ENCODE results near the gene ZNF571. TPM values are rescaled to one million over a fixed set of nuclear protein-coding genes. Genes with fewer than 3 reads are reported as not detected.

Gene ZNF571
- polyA plus RNA-seq, 1 of the 3 experiments (the other 2 are of a cell fraction) = 1.1 TPM

DNA sequence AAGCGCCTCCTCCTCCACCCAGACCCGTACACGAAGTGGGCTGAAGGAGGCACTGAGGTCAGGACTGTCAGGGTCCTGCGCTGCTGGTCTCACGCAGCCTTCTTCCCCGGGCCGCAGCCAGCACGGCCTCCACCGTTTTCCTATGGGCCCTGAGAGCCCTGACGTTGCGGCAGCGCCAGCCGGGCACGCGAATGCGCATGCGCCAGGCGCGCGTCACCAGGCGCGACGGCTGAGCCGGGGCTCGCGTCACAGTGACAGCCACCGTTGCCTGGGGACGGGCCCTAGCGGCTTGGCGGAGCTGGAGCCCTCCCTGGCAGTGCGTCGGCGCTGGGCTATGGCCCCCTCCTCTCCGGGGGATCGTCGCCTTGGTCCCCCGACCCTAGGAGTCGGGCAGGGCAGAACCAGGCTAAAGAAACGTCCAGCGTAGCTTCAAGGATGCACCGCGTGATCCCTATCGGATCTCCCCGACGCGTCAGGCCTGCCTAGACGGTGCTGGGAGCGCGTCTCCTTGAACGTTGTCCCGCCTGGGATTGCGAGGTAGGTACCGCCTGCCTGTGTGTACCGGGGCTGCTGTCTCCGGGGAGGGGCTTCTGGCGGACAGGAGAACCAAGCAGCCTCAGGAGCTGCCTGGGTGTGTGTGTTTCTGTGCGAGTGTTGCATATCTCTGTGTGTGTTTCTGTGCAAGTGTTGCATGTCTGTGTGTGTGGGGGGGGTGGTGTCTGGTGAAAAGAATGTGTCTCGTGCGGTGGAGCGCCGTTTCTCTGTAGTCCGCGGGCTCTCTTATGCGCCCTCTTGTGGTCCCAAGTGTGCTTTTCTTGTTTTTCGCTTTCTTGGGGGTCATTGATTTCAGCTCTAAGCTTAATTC lies 43.2 kb downstream of the ZNF571 start (continued):
- TF ChIP-seq, protein P1, sequence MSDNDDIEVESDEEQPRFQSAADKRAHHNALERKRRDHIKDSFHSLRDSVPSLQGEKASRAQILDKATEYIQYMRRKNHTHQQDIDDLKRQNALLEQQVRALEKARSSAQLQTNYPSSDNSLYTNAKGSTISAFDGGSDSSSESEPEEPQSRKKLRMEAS (IDR thresholded peaks at IDR 0.05; ENCODE audit: low read depth) = no peak
- no peak for TF ChIP-seq MEF2A (IDR thresholded peaks at IDR 0.05; ENCODE audit: borderline replicate concordance, low read depth)
- TF ChIP-seq, protein P2, sequence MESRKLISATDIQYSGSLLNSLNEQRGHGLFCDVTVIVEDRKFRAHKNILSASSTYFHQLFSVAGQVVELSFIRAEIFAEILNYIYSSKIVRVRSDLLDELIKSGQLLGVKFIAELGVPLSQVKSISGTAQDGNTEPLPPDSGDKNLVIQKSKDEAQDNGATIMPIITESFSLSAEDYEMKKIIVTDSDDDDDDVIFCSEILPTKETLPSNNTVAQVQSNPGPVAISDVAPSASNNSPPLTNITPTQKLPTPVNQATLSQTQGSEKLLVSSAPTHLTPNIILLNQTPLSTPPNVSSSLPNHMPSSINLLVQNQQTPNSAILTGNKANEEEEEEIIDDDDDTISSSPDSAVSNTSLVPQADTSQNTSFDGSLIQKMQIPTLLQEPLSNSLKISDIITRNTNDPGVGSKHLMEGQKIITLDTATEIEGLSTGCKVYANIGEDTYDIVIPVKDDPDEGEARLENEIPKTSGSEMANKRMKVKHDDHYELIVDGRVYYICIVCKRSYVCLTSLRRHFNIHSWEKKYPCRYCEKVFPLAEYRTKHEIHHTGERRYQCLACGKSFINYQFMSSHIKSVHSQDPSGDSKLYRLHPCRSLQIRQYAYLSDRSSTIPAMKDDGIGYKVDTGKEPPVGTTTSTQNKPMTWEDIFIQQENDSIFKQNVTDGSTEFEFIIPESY (IDR thresholded peaks at IDR 0.05; ENCODE audit: borderline replicate concordance, low read depth) = no peak
- TF ChIP-seq, protein P3, sequence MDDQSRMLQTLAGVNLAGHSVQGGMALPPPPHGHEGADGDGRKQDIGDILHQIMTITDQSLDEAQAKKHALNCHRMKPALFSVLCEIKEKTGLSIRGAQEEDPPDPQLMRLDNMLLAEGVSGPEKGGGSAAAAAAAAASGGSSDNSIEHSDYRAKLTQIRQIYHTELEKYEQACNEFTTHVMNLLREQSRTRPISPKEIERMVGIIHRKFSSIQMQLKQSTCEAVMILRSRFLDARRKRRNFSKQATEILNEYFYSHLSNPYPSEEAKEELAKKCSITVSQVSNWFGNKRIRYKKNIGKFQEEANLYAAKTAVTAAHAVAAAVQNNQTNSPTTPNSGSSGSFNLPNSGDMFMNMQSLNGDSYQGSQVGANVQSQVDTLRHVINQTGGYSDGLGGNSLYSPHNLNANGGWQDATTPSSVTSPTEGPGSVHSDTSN (IDR thresholded peaks at IDR 0.05) = no peak
- no peak for TF ChIP-seq RFX5 (IDR thresholded peaks at IDR 0.05; ENCODE audit: low read length)
- no peak for TF ChIP-seq TAF1 (IDR thresholded peaks at IDR 0.05; ENCODE audit: borderline replicate concordance, low read depth, low read length)
- TF ChIP-seq, protein P4, sequence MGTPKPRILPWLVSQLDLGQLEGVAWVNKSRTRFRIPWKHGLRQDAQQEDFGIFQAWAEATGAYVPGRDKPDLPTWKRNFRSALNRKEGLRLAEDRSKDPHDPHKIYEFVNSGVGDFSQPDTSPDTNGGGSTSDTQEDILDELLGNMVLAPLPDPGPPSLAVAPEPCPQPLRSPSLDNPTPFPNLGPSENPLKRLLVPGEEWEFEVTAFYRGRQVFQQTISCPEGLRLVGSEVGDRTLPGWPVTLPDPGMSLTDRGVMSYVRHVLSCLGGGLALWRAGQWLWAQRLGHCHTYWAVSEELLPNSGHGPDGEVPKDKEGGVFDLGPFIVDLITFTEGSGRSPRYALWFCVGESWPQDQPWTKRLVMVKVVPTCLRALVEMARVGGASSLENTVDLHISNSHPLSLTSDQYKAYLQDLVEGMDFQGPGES (IDR thresholded peaks at IDR 0.05; ENCODE audit: low read depth, low read length) = no peak
- no peak for TF ChIP-seq FOXJ3 (CRISPR knock-in tag; IDR thresholded peaks at IDR 0.05)
- peak; percentile 22 for TF ChIP-seq CHD2 (IDR thresholded peaks at IDR 0.05; ENCODE audit: low read length, partially characterized antibody)
- no peak for TF ChIP-seq ELF1 (IDR thresholded peaks at IDR 0.05)
- no peak for TF ChIP-seq GATA2 (CRISPR knock-in tag; IDR thresholded peaks at IDR 0.05)
- TF ChIP-seq GABPA (IDR thresholded peaks at IDR 0.05; ENCODE audit: low read depth) = no peak
- TF ChIP-seq YY1 (IDR thresholded peaks at IDR 0.05; ENCODE audit: low read depth) = no peak
- no peak for TF ChIP-seq TEAD4 (IDR thresholded peaks at IDR 0.05; ENCODE audit: borderline replicate concordance, insufficient read depth)
- peak; percentile 44 for TF ChIP-seq RAD21 (IDR thresholded peaks at IDR 0.05; ENCODE audit: low read length)
- no peak for TF ChIP-seq NFIC (IDR thresholded peaks at IDR 0.05; ENCODE audit: borderline replicate concordance)
- no peak for TF ChIP-seq SIN3A (IDR thresholded peaks at IDR 0.05; ENCODE audit: borderline replicate concordance, low read depth, low read length)
- TF ChIP-seq EP300 (IDR thresholded peaks at IDR 0.05; ENCODE audit: borderline replicate concordance in 1 of 2, low read depth in 1 of 2, low read length in 1 of 2) = no peak
